Heart left ventricle (tissue), 16 donors: ENCODE data around the gene CPE. TPM values are rescaled to one million over a fixed set of nuclear protein-coding genes. Genes with fewer than 3 reads are reported as not detected.

Source experiments
- ATAC-seq, 4 donors: fragments of 200-7000 bp; cut with Tn5 transposase; one replicate each; pipeline ENCODE4 v1.9.1; 2020 to 2022; ENCODE audit warnings: moderate library complexity in 4 of 4, mild to moderate bottlenecking in 3 of 4, moderate number of reproducible peaks in 1 of 4
- DNase-seq, 5 donors: peaks; one replicate each; pipeline ENCODE4 v3.0.0-alpha.2; 2020
- H3K27ac ChIP-seq, 12 donors: fragments of 200-600 bp; sonication (generic) in 4 of 12; one replicate each; pipeline versions ENCODE4 v1.5.0 to v1.8.0; 2016 to 2022; ENCODE audit warnings: mild to moderate bottlenecking in 2 of 12
- H3K27me3 ChIP-seq, 9 donors: fragments of 200-600 bp; sonication (generic) in 2 of 9; one replicate each; pipeline versions ENCODE4 v1.5.1 to v1.8.0; 2016 to 2022; ENCODE audit warnings: mild to moderate bottlenecking in 3 of 9
- H3K36me3 ChIP-seq, 9 donors: fragments of 200-600 bp; sonication (generic) in 2 of 9; one replicate each; pipeline versions ENCODE4 v1.5.0 to v1.8.0; 2018 to 2022; ENCODE audit warnings: mild to moderate bottlenecking in 2 of 9
- H3K4me1 ChIP-seq, 12 donors: fragments of 200-600 bp; sonication (generic) in 4 of 12; one replicate each; pipeline versions ENCODE4 v1.5.0 to v1.8.0; 2016 to 2022; ENCODE audit warnings: mild to moderate bottlenecking in 3 of 12
- H3K4me3 ChIP-seq, 12 donors: fragments of 200-600 bp; sonication (generic) in 4 of 12; one replicate each; pipeline versions ENCODE4 v1.5.0 to v1.8.0; 2017 to 2022; ENCODE audit warnings: mild to moderate bottlenecking in 9 of 12, moderate library complexity in 4 of 12
- H3K9me3 ChIP-seq, 12 donors: fragments of 200-600 bp; sonication (generic) in 4 of 12; one replicate each; pipeline versions ENCODE4 v1.5.0 to v1.8.0; 2016 to 2022; ENCODE audit warnings: mild to moderate bottlenecking in 1 of 12
- POLR2A ChIP-seq, 2 donors: fragments of 450-650 bp; IDR thresholded peaks; one replicate each; pipeline ENCODE4 v1.6.1; 2017; ENCODE audit warnings: antibody characterized with exemption in 2 of 2, mild to moderate bottlenecking in 2 of 2, moderate library complexity in 2 of 2
- WGBS, 4 donors: extraction: QIAGEN DNeasy Blood & Tissue Kit in 2 of 4; methylation state at CpG; one replicate each; pipeline versions ENCODE4 v1.1.5 to v1.1.7; 2013 to 2018; 5-methylcytosine and 5-hydroxymethylcytosine counted together
- intact Hi-C, 10 donors: fragments of 100-400 bp; cut with DNase I; formaldehyde crosslinking; loops; one replicate each; pipeline versions ENCODE4 v1.11.1 to v1.14.2; 2022
- polyA plus RNA-seq, 2 donors: library from polyadenylated mRNA; stranded (reverse); fragments of 200-250 nt; gene quantifications; one replicate each; pipeline ENCODE4 v1.2.3, GENCODE V29; 2013
- total RNA-seq, 9 donors: library from RNA; depleted of rRNA in 2 of 9; stranded (reverse); fragments of >200 nt in 2 of 9; fragmentation: NEBNext Ultra II Directional in 3 of 9; extraction: Animal tissue kit (Norgen Biotek cat#: 25700) in 3 of 9; gene quantifications; one replicate each; pipeline versions ENCODE4 v1.1.0 to v1.2.4, GENCODE V29; 2016 to 2023
- TF ChIP-seq, protein P1 (sequence below), 12 donors: fragments of 200-600 bp; sonication (generic) in 4 of 12; IDR thresholded peaks; one replicate each; pipeline versions ENCODE4 v1.5.0 to v1.8.0; 2018 to 2022; ENCODE audit warnings: antibody characterized with exemption in 12 of 12, mild to moderate bottlenecking in 5 of 12
- donor health status: ischemic (EF 13 %, LVEDD 7.1; RV severe dilation, severe dysfunction).
- donor health status: healthy with polysubstance abuse.
- donor health status: DM: no; HTN: yes; CAD: no.
- donor health status: DM: no; HTN: no; CAD: no.
- donor health status: ischemic (EF 25% LVEDD 6.9; RV normal size, moderate dysfunction).
- donor health status: ischemic (EF 25% LVEDD 5.7; RV mildly dilated, moderate dysfunction).
- donor health status: healthy.
- donor health status: DM: yes; HTN: yes; CAD: no.
- donor health status: ischemic (EF 35%, LVEDD 5.7; RV mildly dilated, moderate dysfunction).
- donor health status: nonischemic (EF 11% LVEDD 7.7; RV severe dilation, severe dysfunction).
- donor health status: DM: yes; HTN: yes; CAD: no.
- donor health status: PGD.
- donor health status: ischemic (EF 29% LVEDD 5.4; RV normal size, mild dysfunction).
- donor health status: nonischemic (EF 23%, LVEDD 6.1; RV moderate dilation, normal function).

The CPE gene
- total and polyA plus RNA-seq, 11 donors = 13.3 to 115 (median 28.4) TPM

DNA sequence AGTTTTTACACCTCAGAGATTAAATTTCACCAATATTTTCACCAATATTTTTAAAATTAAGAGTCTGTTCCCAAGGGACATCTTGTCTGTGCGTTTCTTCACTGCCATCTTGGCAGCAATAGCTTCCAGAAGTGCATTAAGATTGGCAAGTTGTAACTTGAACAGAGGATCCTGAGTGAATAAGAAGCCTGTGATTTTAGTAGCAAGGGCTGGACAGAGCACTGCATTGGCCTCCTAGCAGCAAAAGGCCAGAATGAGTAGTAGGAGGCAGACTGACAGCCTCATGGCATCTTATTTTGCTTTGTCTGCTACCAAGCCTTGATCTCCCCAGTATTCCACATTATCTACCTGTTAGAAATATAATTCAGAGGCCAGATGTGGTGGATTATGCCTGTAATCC is 138.4 kb downstream of the CPE start:
- Histone ChIP-seq H3K4me1 (no peaks in the 10 kb centered on the region), H3K27me3 (no peaks in the 10 kb centered on the region), H3K4me3 (no peak overlapping the region), H3K36me3 (no peaks in the 10 kb centered on the region), H3K9me3 (no peaks in the 10 kb centered on the region), H3K27ac (no peak overlapping the region)
- no peak for DNase-seq
- WGBS, 4 donors = 45 to 75% (median 66%) methylated on average over 1 of the region's 1 CpG
- TF ChIP-seq, protein P1, sequence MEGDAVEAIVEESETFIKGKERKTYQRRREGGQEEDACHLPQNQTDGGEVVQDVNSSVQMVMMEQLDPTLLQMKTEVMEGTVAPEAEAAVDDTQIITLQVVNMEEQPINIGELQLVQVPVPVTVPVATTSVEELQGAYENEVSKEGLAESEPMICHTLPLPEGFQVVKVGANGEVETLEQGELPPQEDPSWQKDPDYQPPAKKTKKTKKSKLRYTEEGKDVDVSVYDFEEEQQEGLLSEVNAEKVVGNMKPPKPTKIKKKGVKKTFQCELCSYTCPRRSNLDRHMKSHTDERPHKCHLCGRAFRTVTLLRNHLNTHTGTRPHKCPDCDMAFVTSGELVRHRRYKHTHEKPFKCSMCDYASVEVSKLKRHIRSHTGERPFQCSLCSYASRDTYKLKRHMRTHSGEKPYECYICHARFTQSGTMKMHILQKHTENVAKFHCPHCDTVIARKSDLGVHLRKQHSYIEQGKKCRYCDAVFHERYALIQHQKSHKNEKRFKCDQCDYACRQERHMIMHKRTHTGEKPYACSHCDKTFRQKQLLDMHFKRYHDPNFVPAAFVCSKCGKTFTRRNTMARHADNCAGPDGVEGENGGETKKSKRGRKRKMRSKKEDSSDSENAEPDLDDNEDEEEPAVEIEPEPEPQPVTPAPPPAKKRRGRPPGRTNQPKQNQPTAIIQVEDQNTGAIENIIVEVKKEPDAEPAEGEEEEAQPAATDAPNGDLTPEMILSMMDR (IDR thresholded peaks at IDR 0.05) = no peak
- no peak for TF ChIP-seq POLR2A (IDR thresholded peaks at IDR 0.05)
- intact Hi-C loops = no loop called here
- no peak for ATAC-seq

DNA sequence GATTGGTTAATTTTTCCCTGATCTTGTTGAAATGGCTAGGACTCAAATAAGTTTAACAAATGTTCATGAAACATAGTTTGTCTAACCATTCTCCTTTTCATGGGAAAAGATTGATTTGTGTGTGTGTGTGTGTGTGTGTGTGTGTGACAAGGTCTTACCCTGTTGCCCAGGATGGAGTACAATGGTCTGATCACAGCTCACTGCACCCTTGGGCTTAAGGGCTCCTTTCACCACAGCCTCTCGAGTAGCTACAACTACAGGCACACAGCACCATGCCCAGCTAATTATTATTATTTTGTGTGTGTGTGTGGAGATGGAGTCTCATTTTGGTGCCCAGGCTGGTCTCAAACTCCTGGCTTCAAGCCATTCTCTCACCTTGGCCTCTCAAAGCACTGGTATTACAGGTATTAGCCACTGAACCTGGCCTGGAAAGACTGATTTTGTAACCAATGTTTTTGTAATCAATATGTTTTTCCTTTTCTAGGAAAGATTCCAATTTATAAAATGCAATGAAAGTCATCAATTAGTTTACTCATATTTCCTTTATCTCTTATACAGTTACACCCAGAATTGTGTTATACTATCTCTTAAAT is 139.3 kb downstream of the CPE start:
- H3K27me3 ChIP-seq = no peaks in the 10 kb centered on the region
- H3K4me1 ChIP-seq = no peaks in the 10 kb centered on the region
- H3K4me3 ChIP-seq = no peak overlapping the region
- intact Hi-C loops = no loop called here
- ATAC-seq (no peak), DNase-seq (no peak)
- TF ChIP-seq POLR2A (IDR thresholded peaks at IDR 0.05) = no peak
- TF ChIP-seq, protein P1 (IDR thresholded peaks at IDR 0.05) = no peak
- H3K36me3 ChIP-seq = no peaks in the 10 kb centered on the region
- no peaks in the 10 kb centered on the region for H3K9me3 ChIP-seq
- WGBS, 4 donors = 83 to 100% (median 87%) methylated on average over 1 of the region's 1 CpG
- no peak overlapping the region for H3K27ac ChIP-seq

DNA sequence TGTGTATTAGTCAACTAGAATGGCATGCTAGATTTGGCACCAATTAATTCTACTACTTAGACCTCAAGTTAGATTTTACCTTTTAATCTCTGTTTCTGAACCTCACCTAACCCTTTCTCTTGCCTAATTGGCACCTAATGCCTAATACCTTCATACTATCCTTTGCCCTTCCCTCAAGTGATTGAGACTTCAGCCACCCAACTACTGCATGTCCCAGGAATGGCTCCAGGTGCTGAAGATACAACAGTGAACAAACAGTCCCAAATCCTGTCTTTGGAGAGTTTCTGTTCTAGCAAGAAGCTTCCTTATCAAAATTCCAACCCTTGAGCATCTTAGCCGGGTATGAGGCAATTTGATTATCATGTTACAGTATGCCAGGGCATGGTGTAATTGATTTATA is 139.9 kb downstream of the CPE start:
- Histone ChIP-seq H3K4me1 (no peaks in the 10 kb centered on the region), H3K27me3 (no peaks in the 10 kb centered on the region), H3K9me3 (no peaks in the 10 kb centered on the region), H3K27ac (no peak overlapping the region), H3K36me3 (no peaks in the 10 kb centered on the region), H3K4me3 (no peak overlapping the region)
- intact Hi-C loops = no loop called here
- no peak for TF ChIP-seq POLR2A (IDR thresholded peaks at IDR 0.05)
- TF ChIP-seq, protein P1 (IDR thresholded peaks at IDR 0.05) = no peak
- no peak for ATAC-seq
- no peak for DNase-seq
- 79 to 91% (median 83%) methylated on average over 1 of the region's 1 CpG for WGBS, 4 donors

DNA sequence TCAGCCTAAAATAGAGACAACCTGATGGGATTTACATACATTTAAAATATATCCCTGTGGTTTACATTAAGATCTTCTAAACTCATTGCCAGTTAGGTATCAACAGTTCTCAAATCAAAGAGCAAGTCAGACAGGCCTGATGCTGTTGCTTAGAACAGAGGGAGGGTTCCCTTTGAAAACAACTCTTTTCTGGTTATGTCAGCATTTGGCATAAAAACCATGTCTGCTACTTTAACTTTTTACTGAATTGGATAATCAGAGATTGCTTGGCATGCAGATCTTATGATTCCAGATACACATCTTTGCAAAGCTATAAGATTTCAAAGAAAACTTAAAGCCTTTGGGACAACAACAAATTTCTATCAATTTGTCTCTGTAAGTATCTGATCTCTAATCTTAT is 140.8 kb downstream of the CPE start:
- TF ChIP-seq, protein P1 (IDR thresholded peaks at IDR 0.05) = no peak
- TF ChIP-seq POLR2A (IDR thresholded peaks at IDR 0.05) = no peak
- ATAC-seq = no peak

More for the DNA sequence above, 140.8 kb downstream of the CPE start:
- Histone ChIP-seq H3K9me3 (no peaks in the 10 kb centered on the region), H3K27ac (no peak overlapping the region), H3K4me1 (no peaks in the 10 kb centered on the region), H3K4me3 (no peak overlapping the region), H3K27me3 (no peaks in the 10 kb centered on the region), H3K36me3 (no peaks in the 10 kb centered on the region)
- no peak for DNase-seq
- intact Hi-C loops = no loop called here
